ENCODE data around the gene MAGI2. TPM values are rescaled to one million over a fixed set of nuclear protein-coding genes. Genes with fewer than 3 reads are reported as not detected.
A peak's percentile ranks its signal among the peaks of the same experiment; 100 is the strongest.
"Not testable (repeated sequence)": the region's sequence is repeated elsewhere in the genome, so short reads cannot be mapped to it uniquely, and the experiment has no call there.

MAGI2 gene
- total RNA-seq, 1 donor from 2014 or later = 2.5 TPM

DNA sequence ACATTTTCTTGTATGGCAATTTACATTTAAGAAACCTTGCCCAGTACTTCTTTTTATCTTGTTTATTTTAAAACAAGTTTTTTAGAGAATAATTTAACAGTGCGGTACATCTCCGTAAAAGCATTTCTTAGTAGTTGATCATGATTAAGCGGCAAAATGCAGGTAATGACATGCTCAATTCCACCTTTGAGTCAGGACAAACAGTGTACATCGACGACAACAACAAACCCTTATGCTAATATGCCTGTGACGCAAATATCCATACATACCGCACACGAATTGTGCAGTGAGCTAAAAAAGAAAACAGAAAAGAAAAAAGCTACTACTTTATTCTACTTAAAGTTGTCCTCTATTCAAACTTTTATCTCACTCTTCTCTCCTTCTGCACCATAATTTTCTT lies 1.9 kb downstream of the MAGI2 start:
- no peak for DNase-seq (ENCODE audit: low read depth)
- no peaks in the 10 kb centered on the region for H3K27me3 ChIP-seq (ENCODE audit: control insufficient read depth, insufficient read depth, low read length)
- no peaks in the 10 kb centered on the region for H3K36me3 ChIP-seq (ENCODE audit: control insufficient read depth, insufficient read depth, low read length)
- peak overlapping the region; percentile 74 for H3K4me3 ChIP-seq (ENCODE audit: low read depth, low read length)
- TF ChIP-seq CTCF (IDR thresholded peaks at IDR 0.05; ENCODE audit: insufficient read depth, low read length, poor library complexity, severe bottlenecking) = no peak

GRCh38 chr7:79442766-79443165 lies 10.7 kb downstream of the MAGI2 start:
- DNase-seq (ENCODE audit: low read depth); H3K36me3 ChIP-seq (ENCODE audit: control insufficient read depth, insufficient read depth, low read length); H3K27me3 ChIP-seq (ENCODE audit: control insufficient read depth, insufficient read depth, low read length); H3K4me3 ChIP-seq (ENCODE audit: low read depth, low read length): not testable (repeated sequence)

- H3K36me3 ChIP-seq (ENCODE audit: control insufficient read depth, insufficient read depth, low read length) = no peaks in the 10 kb centered on the region
- no peaks in the 10 kb centered on the region for H3K27me3 ChIP-seq (ENCODE audit: control insufficient read depth, insufficient read depth, low read length)
- TF ChIP-seq CTCF (IDR thresholded peaks at IDR 0.05; ENCODE audit: insufficient read depth, low read length, poor library complexity, severe bottlenecking) = no peak
- DNase-seq (ENCODE audit: low read depth) = no peak
- H3K4me3 ChIP-seq (ENCODE audit: low read depth, low read length) = no peak overlapping the region
Measured at GRCh38 chr7:79436378-79436777, 17.1 kb downstream of the MAGI2 start.

DNA sequence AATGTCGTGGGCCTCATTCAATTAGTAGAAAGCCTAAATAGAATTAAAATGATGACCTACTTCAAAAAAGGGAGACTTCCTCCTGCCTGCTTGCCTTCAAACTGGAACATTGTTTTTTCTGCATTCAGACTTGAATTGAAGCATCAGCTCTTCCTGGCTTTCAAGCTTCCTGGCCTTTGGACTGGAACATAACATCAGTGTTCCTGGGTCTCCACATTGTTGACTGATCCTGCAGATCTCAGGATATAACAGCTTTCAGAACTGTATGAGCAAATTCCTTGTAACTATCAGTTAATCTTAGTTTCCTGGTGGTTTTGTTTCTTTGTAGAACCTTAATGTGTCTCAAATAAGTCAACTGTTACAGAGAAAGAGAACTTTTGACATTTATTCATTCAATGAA lies 18.6 kb downstream of the MAGI2 start:
- no peak for TF ChIP-seq CTCF (IDR thresholded peaks at IDR 0.05; ENCODE audit: insufficient read depth, low read length, poor library complexity, severe bottlenecking)
- no peaks in the 10 kb centered on the region for H3K36me3 ChIP-seq (ENCODE audit: control insufficient read depth, insufficient read depth, low read length)
- H3K4me3 ChIP-seq (ENCODE audit: low read depth, low read length) = no peak overlapping the region
- H3K27me3 ChIP-seq (ENCODE audit: control insufficient read depth, insufficient read depth, low read length) = no peaks in the 10 kb centered on the region
- DNase-seq (ENCODE audit: low read depth) = no peak

DNA sequence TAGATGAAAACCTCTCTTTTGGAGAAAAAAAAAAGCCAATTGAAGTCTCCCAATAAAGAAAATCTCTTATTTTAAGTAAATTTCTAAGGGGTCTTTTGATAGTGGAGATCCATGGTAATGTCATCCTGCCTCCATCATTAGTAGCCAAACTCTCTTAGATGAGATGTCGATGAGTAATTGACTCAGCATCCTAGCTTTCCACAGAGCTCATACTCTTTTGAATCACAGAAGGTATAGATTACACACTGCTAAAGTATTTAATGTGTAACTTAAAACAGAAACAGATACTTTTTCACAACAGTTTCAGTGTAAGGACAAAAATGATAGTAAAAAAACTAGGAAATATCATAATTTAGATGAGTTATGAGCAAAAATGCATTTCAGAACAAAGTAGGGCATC lies 19.4 kb downstream of the MAGI2 start:
- Histone ChIP-seq H3K4me3 (ENCODE audit: low read depth, low read length) (no peak overlapping the region), H3K27me3 (ENCODE audit: control insufficient read depth, insufficient read depth, low read length) (no peaks in the 10 kb centered on the region), H3K36me3 (ENCODE audit: control insufficient read depth, insufficient read depth, low read length) (no peaks in the 10 kb centered on the region)
- TF ChIP-seq CTCF (IDR thresholded peaks at IDR 0.05; ENCODE audit: insufficient read depth, low read length, poor library complexity, severe bottlenecking) = no peak
- no peak for DNase-seq (ENCODE audit: low read depth)

DNA sequence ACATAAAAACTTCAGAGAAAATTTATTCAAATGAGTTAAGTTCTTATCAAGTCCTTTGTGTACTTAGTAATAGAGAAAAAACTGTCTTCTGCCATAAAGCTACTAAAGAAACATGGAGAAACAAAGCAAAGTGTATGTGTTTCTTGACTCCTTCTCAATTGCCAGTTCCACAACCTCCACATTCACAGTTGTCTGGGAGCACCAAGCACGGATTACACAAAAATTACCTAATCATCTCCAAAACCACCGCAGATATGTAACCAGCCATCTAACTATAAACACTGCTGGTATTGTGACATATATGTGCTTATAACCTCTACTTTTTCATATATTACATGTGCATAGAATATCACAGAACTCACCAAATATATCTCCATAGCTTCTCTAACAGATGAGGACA lies 23.1 kb downstream of the MAGI2 start:
- DNase-seq (ENCODE audit: low read depth) = no peak
- H3K27me3 ChIP-seq (ENCODE audit: control insufficient read depth, insufficient read depth, low read length) = no peaks in the 10 kb centered on the region
- H3K36me3 ChIP-seq (ENCODE audit: control insufficient read depth, insufficient read depth, low read length) = no peaks in the 10 kb centered on the region
- H3K4me3 ChIP-seq (ENCODE audit: low read depth, low read length) = no peak overlapping the region
- TF ChIP-seq CTCF (IDR thresholded peaks at IDR 0.05; ENCODE audit: insufficient read depth, low read length, poor library complexity, severe bottlenecking) = no peak

Data from kidney epithelial cell (primary cell).